GM12801 (cell line): ENCODE results near the gene NPAP1.

Experiments used
- CTCF ChIP-seq: IDR thresholded peaks from one replicate; pipeline ENCODE4 v1.5.1; 2011; ENCODE audit warnings: control low read depth; ENCODE audit not compliant: insufficient read length; ENCODE audit errors: extremely low read depth

Gene NPAP1

GRCh38 chr15:24729760-24730159 lies 54.2 kb downstream of the NPAP1 start:
- no peak for TF ChIP-seq CTCF
